ENCODE data around the gene PAFAH2.
A peak's percentile ranks its signal among the peaks of the same experiment; 100 is the strongest.

The PAFAH2 gene

GRCh38 chr1:25926731-25927496, 70.9 kb downstream of the PAFAH2 start:
- DNase-seq = peak; percentile 78

DNA sequence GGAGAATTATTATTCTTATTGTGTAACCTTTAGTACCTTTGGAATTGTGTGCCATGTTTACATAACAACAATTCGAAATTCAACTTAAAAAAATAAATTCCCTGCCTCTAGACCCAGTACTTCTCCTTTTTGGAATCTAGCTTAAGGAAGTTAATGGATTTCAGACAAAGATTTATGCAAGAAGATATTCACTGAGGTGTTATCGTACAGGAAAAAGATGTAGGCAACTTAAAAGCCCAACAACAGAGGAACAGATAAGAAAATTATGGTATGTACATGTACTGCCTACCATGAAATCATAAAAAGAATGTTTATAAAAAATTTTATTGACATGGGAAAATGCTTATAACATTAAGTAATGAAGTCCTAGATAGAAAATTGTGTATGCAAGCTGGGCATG, 73.4 kb downstream of the PAFAH2 start:
- no peak for DNase-seq

DNA sequence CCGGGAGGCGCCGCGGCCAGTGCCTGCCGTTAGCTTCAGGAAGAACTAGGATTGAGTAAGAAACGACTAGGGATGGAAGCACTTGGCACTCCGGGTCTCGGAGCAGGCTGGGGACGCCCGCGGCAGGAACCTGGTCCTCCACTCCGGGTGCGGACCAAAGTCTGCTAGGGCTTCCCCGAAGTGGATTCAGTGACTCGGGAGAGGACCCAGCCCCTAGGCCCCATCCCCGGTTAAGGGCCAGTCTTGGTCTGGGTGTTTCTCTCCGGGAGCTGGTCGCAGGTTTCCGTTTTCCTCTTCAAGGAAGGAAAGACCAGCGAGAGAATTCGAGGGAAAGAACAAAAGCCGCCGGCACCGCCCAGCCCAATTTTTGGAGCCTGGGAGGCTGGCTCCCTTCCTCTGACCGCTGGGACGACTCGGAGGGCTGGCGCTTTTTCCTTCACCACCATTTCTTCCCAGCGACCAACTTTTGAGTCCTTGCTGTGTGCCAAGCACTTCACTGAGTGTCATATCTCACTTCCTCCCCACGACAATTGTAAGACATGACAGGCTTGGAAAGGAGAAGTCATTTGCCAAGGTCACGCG, 74.8 kb downstream of the PAFAH2 start:
- peak; percentile 65 for DNase-seq

GRCh38 chr1:25922056-25922970, 75.5 kb downstream of the PAFAH2 start:
- DNase-seq = peak; percentile 89

- no peak for DNase-seq
These were observed 79.2 kb downstream of the PAFAH2 start for GRCh38 chr1:25918615-25919014.

GRCh38 chr1:25917996-25918395, 79.9 kb downstream of the PAFAH2 start:
- no peak for DNase-seq

- no peak for DNase-seq
These were observed 81.4 kb downstream of the PAFAH2 start for GRCh38 chr1:25916460-25916859.

- no peak for DNase-seq
These were observed 83.5 kb downstream of the PAFAH2 start for GRCh38 chr1:25914074-25914995.

- DNase-seq = no peak
These were observed 84.7 kb downstream of the PAFAH2 start for GRCh38 chr1:25913206-25913605.

DNA sequence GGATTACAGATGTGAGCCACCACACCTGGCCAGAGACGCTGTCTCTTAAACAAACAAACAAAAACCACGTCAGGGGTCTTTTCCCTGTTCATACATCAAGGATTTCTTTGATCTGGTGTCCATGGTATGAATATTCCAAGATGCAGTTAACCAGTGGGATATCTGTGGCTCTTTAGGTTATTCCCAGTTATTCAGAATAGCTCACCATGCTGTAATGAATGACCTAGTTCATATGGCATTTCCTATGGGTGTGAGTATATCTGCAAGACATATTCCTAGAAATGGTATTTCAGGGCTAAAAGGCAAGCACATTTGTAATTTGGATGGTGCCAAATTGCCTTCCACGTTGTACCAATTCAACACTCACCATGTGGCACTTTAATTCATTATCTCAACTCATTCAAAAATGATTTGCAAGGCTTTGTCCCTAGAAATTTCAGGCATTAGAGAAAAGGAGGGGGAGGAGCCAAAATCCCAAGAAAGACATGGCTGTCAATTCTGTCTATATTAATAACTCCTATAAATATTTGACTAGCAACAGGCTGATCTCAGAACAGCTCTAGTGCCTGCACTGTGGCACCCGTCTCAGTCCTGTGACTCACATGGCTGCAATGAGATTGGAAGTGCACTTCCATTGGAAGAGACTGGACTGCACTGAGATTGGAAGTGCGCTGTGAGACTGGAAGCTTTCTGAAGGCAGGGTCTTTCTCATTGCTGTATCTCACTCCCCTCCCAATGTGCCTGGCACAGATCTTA, 85.6 kb downstream of the PAFAH2 start:
- no peak for DNase-seq

DNA sequence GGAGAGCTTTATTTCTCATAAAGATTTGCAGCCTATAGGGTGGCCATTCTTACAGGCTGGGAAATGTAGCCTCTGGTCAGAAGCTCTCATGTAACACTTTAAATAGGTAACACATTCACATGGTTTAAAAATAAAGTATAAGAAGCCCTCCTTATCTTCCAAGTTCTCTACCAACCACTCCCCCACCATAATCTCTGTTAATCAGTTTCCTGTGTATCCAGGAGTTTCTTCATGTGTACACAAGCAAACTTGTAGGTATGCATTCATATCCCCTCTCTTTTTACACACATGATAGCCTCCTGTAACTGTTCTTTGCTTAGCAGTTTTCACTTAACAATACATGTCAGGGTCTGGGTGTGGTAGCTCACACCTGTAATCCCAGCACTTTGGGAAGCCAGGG, 86.7 kb downstream of the PAFAH2 start:
- no peak for DNase-seq
